RCC 7860 (cell line): Measurements from ENCODE around the gene SLC25A51.
A peak's percentile ranks its signal among the peaks of the same experiment; 100 is the strongest.
"Not testable (repeated sequence)": the region's sequence is repeated elsewhere in the genome, so short reads cannot be mapped to it uniquely, and the experiment has no call there.

Source experiments
- DNase-seq: peaks from one replicate; pipeline ENCODE4 v3.0.0-alpha.2; 2015; ENCODE audit warnings: low spot score
- FAIRE-seq: peaks from 2 replicates; lab custom pipeline; 2012; peaks lifted over from hg19 to GRCh38; lab: Jason Lieb, UNC

SLC25A51 gene

GRCh38 chr9:37921546-37922300 is 17.8 kb upstream of the SLC25A51 start:
- FAIRE-seq (no peak), DNase-seq (no peak)

- no peak for FAIRE-seq
These were observed 17.2 kb upstream of the SLC25A51 start for GRCh38 chr9:37921168-37921510.

GRCh38 chr9:37920471-37921167 is 16.7 kb upstream of the SLC25A51 start:
- DNase-seq (no peak), FAIRE-seq (no peak)

More at GRCh38 chr9:37921168-37921510, 17.2 kb upstream of the SLC25A51 start:
- DNase-seq, result no peak

GRCh38 chr9:37919956-37920335 is 16.0 kb upstream of the SLC25A51 start:
- no peak for FAIRE-seq
- DNase-seq, result no peak

GRCh38 chr9:37919246-37919955 is 15.5 kb upstream of the SLC25A51 start:
- FAIRE-seq (no peak), DNase-seq (no peak)

- DNase-seq (no peak), FAIRE-seq (no peak)
These were observed 14.8 kb upstream of the SLC25A51 start for GRCh38 chr9:37918665-37919170.

GRCh38 chr9:37917801-37918664 is 14.1 kb upstream of the SLC25A51 start:
- DNase-seq (no peak), FAIRE-seq (no peak)

GRCh38 chr9:37917313-37917731 is 13.4 kb upstream of the SLC25A51 start:
- no peak for DNase-seq
- no peak for FAIRE-seq

- no peak for DNase-seq
- no peak for FAIRE-seq
These were observed 12.8 kb upstream of the SLC25A51 start for GRCh38 chr9:37916471-37917312.

- DNase-seq (no peak), FAIRE-seq (no peak)
These were observed 12.1 kb upstream of the SLC25A51 start for GRCh38 chr9:37915911-37916470.

GRCh38 chr9:37914701-37915358 is 10.9 kb upstream of the SLC25A51 start:
- no peak for DNase-seq
- no peak for FAIRE-seq

GRCh38 chr9:37914154-37914551 is 10.2 kb upstream of the SLC25A51 start:
- no peak for FAIRE-seq
- DNase-seq, result no peak

- FAIRE-seq, result peak; percentile 64
- DNase-seq, result peak; percentile 76
These were observed 9.7 kb upstream of the SLC25A51 start for GRCh38 chr9:37913480-37914153.

GRCh38 chr9:37911271-37911681 is 7.3 kb upstream of the SLC25A51 start:
- FAIRE-seq (no peak), DNase-seq (no peak)

GRCh38 chr9:37910271-37910670 is 6.3 kb upstream of the SLC25A51 start:
- DNase-seq, result no peak
- FAIRE-seq, result no peak

- DNase-seq, FAIRE-seq: not testable (repeated sequence)
These were observed 5.9 kb upstream of the SLC25A51 start for GRCh38 chr9:37909836-37910235.

- DNase-seq (no peak), FAIRE-seq (no peak)
These were observed 5.4 kb upstream of the SLC25A51 start for GRCh38 chr9:37909326-37909725.

- no peak for FAIRE-seq
- peak; percentile 42 for DNase-seq
These were observed 4.8 kb upstream of the SLC25A51 start for GRCh38 chr9:37908698-37909186.
